ENCODE data around the gene VAX1. TPM values are rescaled to one million over a fixed set of nuclear protein-coding genes. Genes with fewer than 3 reads are reported as not detected.
A peak's percentile ranks its signal among the peaks of the same experiment; 100 is the strongest.

VAX1 gene
- total and polyA plus RNA-seq, 2 of the 4 experiments (the other 2 are of a cell fraction): not detected

- POLR2A ChIA-PET (ENCODE audit: unreplicated experiment): interaction anchor here (0.6 kb wide), 1 partner anchor 353 kb away, joined by 3 read pairs; no protein-coding TSS in a partner anchor
- intact Hi-C loops (cut with micrococcal nuclease): loop anchor here (10.0 kb wide), 1 partner anchor 159 kb away; the partner anchor contains the start of gene SHTN1
These were observed 25.2 kb upstream of the VAX1 start for GRCh38 chr10:117163061-117163953.

More at GRCh38 chr10:117163061-117163953, 25.2 kb upstream of the VAX1 start:
- H3K18ac ChIP-seq (ENCODE audit: low read depth, low read length): no peak overlapping the region
- H4K20me1 ChIP-seq (ENCODE audit: insufficient read depth, low read length): no peaks in the 10 kb centered on the region
- no peak overlapping the region for H3K4me2 ChIP-seq (ENCODE audit: low read depth, low read length)
- no TSS peak for BruUV-seq (replicated peaks)
- H2BK5ac ChIP-seq (ENCODE audit: low read depth, low read length, poor library complexity, severe bottlenecking): no peak overlapping the region
- H4K8ac ChIP-seq (ENCODE audit: low read depth in 2 of 2, low read length in 2 of 2): no peak overlapping the region
- H2AFZ ChIP-seq (replicated peaks; ENCODE audit: low read length, poor library complexity): peak overlapping the region; percentile 61
- H3K14ac ChIP-seq (replicated peaks; ENCODE audit: low read depth, low read length): no peak overlapping the region
- no peak overlapping the region for H3K4ac ChIP-seq (ENCODE audit: low read depth, low read length)
- peaks cover 87% of the 10 kb centered on the region for H3K27me3 ChIP-seq (ENCODE audit: control insufficient read depth, insufficient read depth, low read length)
- H3K9me3 ChIP-seq (ENCODE audit: control insufficient read depth, insufficient read depth, low read length): peaks cover 4% of the 10 kb centered on the region; the same call in 1 of the 2 replicates
- H3K4me1 ChIP-seq (ENCODE audit: control insufficient read depth, insufficient read depth, low read length): no peaks in the 10 kb centered on the region; the same call in 1 of the 2 replicates
- no peak overlapping the region for H4K5ac ChIP-seq (ENCODE audit: low read depth, low read length)
- TF ChIP-seq BHLHE40 (IDR thresholded peaks at IDR 0.05; ENCODE audit: low read depth, low read length): no peak
- no peak for TF ChIP-seq USF2 (IDR thresholded peaks at IDR 0.05; ENCODE audit: low read depth, low read length)
- no peak for TF ChIP-seq RFX5 (IDR thresholded peaks at IDR 0.05; ENCODE audit: low read depth, low read length)
- no peak for TF ChIP-seq CHD1 (IDR thresholded peaks at IDR 0.05; ENCODE audit: low read depth, low read length)
- no peak for TF ChIP-seq MAZ (IDR thresholded peaks at IDR 0.05; ENCODE audit: borderline replicate concordance, low read depth, low read length)
- no peak for TF ChIP-seq CTCF (conservative IDR thresholded peaks at IDR 0.05; ENCODE audit: low read depth, low read length)
- TF ChIP-seq ELK1 (IDR thresholded peaks at IDR 0.05; ENCODE audit: borderline replicate concordance, low read depth, low read length): no peak
- no peak for TF ChIP-seq POLR2A (IDR thresholded peaks at IDR 0.05; ENCODE audit: low read depth, low read length)
- H3K9ac ChIP-seq (ENCODE audit: low read depth, low read length): no peak overlapping the region
- no peak overlapping the region for H2BK15ac ChIP-seq (ENCODE audit: low read depth, low read length)
- H4K91ac ChIP-seq (ENCODE audit: insufficient read depth, low read depth, low read length): no peak overlapping the region
- CTCF ChIA-PET: no interaction called here
- in situ Hi-C loops (cut with MboI; ENCODE audit: low sequenced_read_pairs) (no loop called here), dilution Hi-C loops (cut with HindIII; ENCODE audit: low sequenced_read_pairs, unreplicated experiment) (no loop called here)
- H2BK120ac ChIP-seq (ENCODE audit: low read depth, low read length): no peak overlapping the region
- H3K23ac ChIP-seq (ENCODE audit: low read depth, low read length): no peak overlapping the region
- H3K4me3 ChIP-seq (ENCODE audit: insufficient read depth, low read depth, low read length): no peak overlapping the region
- no peak overlapping the region for H3K27ac ChIP-seq (ENCODE audit: insufficient read depth, low read length)
- H3K79me1 ChIP-seq (ENCODE audit: low read depth in 1 of 2, low read length in 2 of 2): no peaks in the 10 kb centered on the region
- DNase-seq (no peak), ATAC-seq (ENCODE audit: low read depth) (no peak)
- H2BK20ac ChIP-seq (ENCODE audit: low read depth, low read length): no peak overlapping the region
- no peak overlapping the region for H2AK9ac ChIP-seq (replicated peaks; ENCODE audit: low read depth, low read length, poor library complexity)
- no peak overlapping the region for H2AK5ac ChIP-seq (ENCODE audit: low read depth, low read length)
- H3K36me3 ChIP-seq (ENCODE audit: control insufficient read depth, insufficient read depth, low read length): no peaks in the 10 kb centered on the region
- WGBS, 2 experiments (ENCODE audit: extremely low coverage in 2 of 2, insufficient read length in 1 of 2): 3% methylated on average over 21 of the region's 82 CpGs; no CpG with 5 or more reads in 1 of the 2 experiments
- H3K9me1 ChIP-seq (ENCODE audit: insufficient read depth, low read length): no peaks in the 10 kb centered on the region
- H3K56ac ChIP-seq (ENCODE audit: extremely low read depth, insufficient read depth, low read length): no peak overlapping the region
